ENCODE results near the gene IFFO2.

The IFFO2 gene

DNA sequence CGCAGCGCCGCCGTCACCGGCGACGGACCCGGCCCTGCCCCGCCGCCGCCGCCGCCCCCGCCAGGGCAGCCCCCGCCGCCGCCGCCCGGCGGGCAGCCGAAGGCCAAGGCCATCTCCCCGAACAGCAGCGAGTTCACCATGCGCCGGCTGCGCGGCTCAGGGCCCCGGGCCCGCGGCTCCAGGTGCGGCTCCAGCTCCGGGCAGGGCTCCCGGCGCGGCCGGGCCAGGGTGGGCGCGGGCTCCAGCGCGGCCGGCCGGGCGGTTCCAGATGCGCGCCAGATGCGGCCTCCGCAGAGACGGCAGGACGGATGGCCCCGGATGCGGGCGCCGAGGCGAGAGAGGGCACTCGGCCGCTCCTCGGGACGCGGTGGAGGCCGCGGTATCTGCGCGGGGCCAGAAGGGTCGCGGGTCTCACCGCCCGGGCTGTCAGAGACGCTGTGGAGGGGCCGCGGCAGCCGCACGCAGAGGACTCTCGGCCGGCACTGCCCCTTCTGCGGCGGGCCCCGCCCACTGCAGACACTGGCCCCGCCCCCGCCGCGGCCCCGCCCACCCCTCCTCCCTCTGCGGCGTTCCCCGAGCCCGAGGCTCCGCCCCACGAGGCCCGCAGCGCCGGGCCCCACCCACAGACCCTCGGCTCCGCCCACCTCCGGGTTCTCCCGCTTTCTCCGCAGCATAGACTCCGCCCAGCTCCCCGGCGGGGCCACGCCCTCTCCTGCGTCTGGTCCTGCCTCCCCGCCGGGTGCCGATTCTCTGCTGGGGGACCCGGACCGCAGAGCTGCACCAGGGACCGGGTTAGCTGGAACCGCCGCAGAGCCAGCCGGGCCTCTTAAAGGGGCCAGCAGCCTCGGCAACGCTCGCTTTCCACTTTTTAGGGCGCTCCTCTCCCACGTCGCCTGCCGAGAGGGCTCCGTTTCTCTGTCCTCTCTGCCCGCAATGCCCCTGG lies at the start of gene IFFO2:
TSS of gene IFFO2 (minus strand) at position 484 of the 943 bp plus-strand sequence. CDS start at position 140, 344 bp downstream.
- peak; percentile 100 for DNase-seq

DNA sequence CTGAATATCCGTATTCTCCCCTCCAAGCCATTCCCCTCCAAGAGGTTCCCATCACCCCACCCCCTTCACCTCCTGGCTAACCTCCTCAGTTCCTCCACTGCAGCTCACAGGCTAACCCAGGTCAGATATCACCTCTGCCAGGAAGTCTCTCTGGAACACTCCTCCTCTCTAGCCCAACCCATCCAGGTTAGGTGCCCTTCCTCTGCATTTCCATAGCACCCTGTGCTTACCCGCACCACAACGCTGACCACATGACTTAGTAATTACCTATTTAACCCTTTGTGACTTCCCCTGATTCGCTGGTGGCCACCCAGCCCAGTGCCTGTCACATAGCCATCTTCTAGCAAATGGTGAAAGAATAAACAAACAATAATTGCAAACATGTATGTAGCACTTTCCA lies 49.5 kb upstream of the IFFO2 start:
- DNase-seq: no peak

DNA sequence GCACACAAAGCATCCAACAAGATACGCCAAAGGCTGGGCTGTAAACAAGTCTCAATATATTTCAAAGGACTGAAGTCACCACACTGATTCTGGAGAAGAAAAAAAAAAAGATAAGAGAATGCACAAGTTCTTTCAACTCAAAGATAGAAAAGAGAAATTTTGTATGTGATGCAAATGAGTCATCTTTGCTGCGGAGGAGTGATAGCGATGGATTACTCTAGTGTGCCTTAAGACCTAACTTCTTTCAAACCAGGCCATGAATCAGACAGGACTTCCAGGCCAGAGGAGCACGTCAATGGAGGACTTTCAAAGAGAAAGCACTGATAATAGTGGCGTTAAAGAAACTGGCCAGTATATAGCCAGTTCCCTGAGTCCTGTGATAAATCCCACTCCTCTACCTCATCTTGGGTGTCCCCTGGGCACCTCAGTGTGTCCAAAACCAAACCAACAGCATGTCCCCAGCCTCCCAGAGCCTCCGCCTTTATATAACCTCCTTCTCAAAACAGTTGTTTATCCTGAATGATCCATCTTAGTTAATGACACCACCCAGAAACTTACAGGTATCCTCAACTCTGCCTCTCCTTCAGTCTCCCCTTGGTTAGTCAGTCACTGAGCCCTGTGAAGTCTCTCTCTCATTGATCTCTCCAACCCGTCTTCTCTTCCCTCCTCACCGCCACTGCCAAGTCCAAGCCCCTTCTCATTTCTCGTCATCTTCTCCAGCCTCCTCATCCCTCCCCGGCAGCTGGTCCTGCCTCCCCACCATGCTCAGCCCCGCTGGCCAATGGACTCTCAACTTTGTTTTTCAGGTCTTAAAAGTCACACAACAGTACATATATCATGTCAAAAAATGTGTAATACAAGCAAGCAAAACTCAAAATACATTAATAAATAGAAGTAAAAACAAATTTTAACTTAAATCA lies 47.2 kb upstream of the IFFO2 start:
- DNase-seq: peak; percentile 45

DNA sequence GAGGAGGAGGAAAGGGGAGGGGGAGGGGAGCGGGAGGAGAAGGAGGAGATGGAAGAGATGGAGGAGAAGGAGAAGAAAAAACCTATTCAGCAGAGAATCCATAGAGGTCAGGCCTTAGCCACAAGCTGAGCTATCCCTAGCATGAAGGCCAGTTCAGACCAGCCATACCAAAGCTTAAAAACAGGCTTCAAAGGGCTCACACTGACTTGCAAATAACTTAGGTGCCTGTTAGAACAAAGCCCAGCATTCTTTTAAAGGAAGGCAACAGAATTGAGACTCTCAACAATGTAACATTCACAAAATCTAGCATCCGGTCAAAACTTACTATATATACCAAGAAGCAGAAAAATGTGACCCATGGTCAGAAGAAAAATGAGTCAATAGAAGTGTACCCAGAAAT lies 43.6 kb upstream of the IFFO2 start:
- no peak for DNase-seq

DNA sequence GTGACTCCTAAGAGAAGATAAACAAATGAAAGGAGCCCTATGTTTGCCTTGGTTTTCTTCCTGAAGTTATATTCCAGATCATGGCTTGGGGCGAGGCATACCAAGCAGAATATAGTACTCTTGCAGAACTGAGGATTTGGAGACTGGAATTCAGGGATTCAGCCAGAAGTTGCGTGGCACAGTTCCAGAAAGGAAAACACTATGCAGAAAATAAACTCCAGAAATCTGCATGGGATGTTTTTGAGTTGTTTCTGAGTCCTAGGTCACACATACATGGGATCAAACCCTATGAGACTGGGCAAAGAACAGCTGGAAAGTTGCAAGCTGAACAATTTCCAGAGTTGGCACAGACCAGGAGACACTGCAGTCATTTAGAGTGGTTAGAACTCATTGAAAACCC lies 42.9 kb upstream of the IFFO2 start:
- no peak for DNase-seq

DNA sequence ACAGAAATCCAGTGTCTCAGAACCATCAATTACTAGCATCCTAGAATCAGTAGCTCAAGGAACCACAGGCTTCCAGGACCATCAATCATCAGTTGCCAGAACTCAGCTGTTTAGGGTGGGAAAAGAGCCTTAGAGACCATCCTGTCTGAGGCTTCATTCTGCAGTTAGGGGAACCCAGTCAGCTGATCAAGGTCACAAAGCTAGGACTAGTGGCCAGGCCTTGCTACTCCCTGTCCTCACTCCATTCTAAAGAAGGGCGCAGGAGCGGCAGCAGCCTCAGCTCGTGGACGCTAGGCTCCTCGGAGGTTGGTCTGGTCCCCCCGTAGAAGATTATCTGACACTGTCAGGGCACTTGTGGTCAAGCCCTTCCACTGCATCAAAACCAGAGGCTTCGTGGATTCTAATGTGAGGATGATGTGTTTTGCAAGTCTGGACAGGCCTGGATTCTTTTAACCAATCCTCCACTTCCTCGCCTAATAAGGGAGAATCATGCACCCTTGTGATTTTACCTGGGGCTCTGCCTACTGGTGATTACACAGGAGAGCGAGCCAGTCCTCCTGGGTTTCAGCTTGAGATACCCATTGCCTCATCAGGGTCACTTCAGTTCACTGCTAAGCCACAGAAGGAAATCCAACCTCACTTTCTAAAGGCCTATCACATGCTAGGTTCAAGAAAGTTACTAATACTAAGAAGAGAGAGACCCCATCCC lies 41.7 kb upstream of the IFFO2 start:
- peak; percentile 10 for DNase-seq

DNA sequence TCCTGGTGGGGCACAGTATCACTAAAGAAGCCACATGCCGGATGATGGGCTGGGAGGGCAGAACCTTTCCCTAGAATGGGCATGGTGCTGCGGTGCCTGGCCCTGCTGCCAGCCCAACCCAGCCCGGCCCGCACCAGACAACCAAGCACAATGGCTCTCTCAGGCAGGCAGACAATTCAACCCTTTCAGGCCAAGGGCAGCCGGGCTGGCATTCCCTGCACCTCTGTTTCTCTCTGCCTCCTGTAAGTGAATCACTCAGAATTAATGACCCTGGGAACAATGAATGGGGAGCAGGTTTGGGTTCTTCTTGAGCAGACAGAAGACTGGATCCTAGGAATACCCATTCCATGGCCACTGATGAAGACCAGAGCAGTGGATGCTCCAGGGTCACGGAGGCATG lies 41.0 kb upstream of the IFFO2 start:
- peak; percentile 5 for DNase-seq

DNA sequence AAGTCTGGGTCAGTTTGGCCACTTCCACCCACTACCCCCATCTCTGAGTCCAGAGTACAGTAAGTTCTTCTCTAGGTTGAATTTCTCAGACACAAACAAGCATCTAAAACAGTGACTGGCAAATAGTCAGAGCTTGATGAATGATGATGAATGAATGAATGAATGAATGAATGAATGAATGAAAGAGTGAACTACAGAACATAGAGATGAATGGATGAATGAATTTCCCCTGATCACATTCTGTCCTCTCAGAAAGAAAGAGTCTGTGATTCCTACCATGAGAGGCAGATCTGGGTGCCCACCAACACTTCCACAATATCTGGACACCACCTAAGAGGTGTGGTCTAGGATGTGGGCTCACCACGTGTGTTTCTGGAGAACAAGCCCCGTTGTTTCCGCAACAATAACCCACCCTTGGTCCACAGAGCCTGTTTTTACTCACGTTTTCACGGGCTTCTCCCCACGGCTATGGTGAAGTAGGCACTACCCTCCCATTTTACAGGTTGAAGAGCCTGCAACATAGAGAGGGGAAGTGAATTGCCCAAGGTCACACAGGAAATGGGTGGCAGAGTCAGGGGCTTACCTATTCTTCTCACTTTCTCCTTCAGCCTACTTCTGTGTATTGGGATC lies 40.2 kb upstream of the IFFO2 start:
- DNase-seq: peak; percentile 26

DNA sequence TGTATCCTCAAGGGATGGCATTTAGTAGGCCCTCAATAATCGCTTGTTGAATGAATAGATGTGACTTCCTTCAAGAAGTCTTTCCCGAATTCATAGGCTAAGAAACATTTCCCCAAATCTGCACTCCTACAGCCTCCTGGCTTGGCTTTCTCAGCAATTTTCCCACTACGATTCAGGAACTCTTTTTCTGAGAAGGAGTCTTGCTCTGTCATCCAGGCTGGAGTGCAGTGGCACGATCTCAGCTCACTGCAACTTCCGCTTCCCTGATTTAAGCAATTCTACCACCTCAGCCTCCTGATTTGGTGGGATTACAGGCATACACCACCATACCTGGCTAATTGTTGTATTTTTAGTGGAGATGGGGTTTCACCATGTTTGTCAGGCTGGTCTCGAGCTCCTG lies 37.9 kb upstream of the IFFO2 start:
- no peak for DNase-seq

DNA sequence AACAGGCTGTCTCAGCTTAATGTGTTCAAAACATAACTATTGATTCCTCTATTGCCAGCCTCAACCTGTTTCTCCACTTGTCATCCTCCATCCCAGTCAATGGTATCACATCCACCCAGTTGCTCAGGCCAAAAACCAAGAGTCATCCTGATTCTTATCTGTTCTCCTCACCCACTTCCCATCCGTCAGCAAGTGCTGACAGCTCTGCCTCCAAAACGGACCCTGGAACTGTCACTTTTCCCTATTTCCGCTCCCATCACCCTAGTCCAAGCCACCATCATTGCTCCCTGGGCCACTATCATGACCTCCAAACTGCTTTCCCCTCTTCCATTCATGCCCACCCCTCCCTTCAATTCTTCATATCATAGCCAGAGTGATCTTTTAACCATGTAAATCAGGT lies 36.2 kb upstream of the IFFO2 start:
- DNase-seq: no peak

DNA sequence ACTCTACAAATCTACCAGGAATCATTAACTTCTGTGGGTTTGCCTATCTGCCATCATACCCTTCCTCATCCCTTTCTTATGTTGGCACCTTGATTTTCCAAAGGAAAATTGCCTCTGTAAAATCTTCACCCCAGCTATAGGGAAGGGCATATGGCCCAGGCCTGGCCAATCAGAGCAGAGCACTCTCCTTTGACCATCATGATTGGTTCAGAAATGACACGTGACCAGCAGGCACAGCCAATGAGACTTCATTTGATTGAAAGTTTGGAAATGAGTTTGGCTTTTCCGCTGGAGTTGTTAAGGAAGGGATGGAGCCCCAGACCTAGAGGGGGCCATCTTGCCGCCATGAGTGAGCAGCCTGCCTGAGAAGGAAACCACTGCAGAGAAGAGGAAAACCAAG lies 35.1 kb upstream of the IFFO2 start:
- DNase-seq: no peak

DNA sequence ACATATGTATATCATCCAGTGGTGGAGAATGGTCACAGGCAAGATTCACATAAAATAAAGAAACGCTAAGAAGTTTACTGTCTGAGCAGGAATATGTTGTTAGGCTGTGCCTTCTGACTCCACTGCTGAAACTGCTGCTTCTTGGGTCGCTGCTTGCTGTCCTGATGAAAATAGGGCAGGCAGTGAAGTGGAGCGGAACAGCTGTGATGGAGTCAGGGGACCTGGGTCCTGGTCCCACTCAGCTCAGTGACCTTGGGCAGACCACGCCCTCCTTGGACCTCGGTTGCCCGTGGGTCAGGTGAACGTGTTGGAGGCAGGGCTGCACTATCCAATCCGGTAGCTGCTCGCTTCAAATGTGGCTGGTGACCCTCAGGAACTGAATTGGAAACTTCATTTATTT lies 33.4 kb upstream of the IFFO2 start:
- no peak for DNase-seq

DNA sequence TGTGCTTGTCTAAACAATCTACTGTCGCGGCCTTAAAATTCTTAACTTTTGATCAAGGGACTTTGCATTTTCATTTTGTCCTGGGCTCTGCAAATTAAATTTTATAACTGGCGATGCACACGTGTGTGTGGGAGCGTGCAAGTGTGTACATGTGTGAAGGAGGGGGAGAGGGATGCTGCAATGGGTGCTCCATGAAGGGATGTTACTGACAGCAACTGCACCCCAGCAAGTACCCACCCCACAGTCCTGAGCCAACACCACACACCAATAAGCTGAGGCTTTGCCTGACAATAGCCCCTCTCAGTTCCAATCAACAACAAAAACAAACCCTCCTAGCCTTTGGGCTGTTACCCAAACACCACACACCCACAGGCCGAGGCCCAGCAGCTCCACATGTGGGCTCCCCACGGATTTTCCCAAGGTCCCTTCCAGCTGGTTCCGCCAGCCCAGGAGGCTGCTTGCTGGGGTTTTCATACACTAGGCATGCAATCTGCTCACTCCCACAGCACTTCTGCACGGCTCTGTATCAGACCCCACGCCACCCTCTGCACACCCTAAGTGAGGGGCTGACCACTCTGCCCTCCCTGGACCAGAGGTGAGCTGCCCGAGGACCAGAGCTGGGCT lies 32.8 kb upstream of the IFFO2 start:
- no peak for DNase-seq

DNA sequence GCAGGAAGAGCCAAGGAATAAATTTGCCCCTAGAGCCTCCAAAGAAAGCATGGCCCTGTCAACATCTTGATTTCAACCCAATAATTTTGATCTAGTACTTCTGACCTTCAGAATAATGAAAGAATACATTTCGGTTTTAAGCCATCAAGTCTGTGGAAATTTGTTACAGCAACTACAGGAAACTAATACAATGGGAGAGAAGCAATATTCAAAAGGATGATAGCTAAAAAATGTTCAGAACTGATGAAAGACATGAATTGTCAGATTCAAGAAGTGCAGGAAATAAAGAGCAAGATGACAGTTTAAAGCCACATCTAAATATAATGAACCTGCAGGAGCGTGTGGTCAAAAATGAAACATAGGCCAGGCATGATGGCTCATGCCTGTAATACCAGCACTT lies 24.8 kb upstream of the IFFO2 start:
- DNase-seq: no peak

DNA sequence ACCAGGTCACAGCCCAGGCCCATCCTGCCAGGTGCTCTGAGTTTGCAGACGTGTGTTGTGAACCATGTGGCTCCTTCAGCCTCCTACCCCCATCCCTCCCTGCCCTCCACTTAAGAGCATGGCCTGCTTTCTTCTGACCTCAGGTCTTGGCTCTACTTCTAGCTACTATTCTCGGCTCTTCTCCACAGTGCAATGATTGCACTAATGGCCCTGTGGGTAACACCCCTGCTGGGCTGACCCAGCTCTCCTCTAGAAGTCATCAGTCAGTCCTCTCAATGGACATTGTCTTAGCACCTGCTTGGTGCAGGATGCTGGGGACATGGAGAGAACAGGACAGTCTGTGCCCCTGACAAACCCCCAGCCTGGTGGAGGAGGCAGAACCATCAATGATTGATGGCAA lies 22.2 kb upstream of the IFFO2 start:
- DNase-seq: peak; percentile 1

DNA sequence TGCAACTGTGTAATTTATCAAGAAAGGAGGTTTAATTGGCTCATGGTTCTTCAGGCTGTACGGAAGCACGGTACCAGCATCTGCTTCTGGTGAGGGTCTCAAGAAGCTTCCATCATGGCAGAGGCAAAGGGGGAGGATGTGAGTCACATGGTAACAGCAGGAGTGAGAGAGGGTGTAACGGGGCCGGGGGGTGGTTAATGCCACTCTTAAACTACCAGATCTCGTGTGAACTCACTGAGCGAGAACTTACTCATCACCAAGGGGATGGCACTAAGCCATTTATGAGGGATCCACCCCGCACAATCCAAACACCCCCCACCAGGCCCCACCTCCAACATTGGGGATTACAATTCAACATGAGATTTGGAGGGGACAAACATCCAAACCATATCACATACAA lies 21.0 kb upstream of the IFFO2 start:
- no peak for DNase-seq

DNA sequence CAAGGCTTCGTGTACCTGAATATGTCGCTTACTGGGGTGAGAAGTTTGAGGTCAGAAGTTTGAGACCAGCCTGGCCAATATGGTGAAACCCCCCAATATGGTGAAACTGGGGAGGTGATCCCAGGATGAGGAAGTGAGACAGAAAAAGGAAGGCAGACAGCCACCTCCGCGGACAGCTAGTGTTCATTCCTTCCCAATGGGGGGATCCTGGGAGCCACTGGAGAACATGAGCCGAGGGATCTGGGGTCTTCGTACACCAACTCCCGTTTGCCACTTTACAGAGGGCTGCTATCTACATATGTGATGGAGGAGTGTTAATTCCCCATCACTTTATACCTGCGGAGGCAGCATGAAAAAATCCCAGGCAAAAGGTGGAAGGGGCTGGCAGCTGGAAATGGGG lies 19.6 kb upstream of the IFFO2 start:
- no peak for DNase-seq

DNA sequence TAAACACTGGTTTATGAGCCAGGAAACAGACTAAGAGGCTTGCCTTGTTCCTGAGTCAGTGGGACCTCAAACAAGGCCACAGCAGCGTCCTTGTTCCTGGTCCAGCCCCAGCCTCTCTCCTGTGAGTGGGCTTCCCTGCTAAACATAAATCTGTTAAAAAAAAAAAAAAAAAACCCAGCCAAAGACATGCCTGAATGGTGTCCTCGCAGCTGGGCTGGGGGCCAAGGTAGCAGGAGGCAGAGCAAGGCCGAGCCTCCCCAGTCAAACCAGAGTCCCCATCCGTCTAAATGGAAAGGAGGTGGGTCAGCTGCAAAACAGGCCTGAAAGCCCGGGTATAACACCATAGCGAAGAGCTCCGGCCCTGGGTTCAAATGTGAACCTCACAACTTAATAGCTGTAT lies 18.1 kb upstream of the IFFO2 start:
- no peak for DNase-seq

DNA sequence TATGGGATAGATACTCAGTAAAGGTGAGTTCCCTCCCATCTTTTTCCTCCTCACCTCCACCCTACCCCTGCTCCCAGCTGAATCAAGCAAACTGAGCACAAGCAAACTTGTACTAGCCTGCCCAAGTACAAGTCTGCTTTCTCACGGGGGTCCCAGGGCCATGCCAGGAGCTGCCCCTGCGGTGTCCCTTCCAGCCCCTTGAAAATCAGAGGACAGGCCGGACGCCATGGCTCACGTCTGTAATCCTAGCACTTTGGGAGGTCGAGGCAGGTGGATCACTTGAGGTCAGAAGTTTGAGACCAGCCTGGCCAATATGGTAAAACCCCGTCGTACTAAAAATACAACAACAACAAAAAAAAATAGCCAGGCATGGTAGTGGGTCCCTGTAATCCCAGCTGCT lies 17.5 kb upstream of the IFFO2 start:
- DNase-seq: no peak

DNA sequence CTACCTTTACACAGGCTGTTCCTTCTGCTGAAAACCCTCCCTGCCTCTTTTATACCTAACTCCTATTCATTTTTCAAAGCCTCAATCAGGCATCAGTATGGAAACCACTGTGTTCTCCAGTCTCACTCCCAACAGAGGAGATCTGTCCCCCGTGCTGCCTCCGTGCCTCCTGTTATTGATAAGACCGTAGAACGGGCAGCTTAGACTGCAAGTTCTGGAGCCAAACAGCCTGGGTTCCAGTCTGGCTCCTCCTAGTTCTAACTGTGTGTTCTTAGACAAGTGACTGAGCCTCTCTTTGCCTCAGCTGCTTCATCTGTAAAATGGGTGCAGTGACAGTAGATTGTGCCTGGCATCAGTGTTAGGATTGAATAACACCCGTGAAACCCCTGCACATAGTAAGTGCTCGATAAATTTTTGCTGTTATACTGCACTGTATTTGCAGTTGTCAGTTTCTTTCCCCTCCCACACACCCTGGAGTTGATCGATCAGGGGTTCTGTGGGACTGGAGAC lies 17.0 kb upstream of the IFFO2 start:
- no peak for DNase-seq

DNA sequence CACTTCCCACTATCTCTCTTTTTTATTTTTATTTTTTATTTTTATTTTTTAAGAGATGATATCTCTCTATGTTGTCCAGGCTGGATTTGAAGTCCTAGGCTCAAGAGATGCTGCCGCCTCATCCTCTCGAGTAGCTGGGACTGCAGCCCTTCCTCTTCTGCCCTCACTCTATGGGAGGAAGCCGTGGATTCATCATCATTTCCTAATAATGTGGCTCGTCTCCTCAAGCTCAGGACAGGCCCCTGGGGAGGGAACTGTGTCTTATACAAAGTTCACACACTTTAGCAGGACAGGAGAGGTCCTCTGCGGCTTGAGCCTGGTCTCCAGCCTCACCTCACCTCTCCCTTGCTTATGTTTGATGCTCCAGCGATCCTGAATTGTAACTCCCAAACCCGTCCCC lies 16.5 kb upstream of the IFFO2 start:
- DNase-seq: no peak

DNA sequence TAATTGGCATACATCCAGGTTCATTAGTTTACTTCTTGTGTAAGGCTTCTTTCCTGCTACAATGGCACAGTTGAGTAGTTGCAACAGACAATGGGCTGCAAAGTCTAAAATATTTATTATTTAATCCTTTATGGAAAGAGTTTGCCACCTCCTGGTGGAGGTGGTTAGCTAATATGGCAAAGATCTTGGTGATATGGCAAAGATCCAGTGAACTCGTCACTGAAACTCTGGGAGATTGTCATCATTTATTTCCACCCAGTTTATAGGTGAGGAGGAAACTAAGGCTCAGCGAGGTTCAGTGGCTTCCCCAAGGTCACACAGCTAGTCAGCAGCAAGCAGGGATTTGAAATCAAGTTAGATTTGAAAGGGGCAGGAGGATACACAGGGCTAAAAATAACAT lies 16.1 kb upstream of the IFFO2 start:
- DNase-seq: no peak
